ENCODE results near the gene MARK1.

MARK1 gene

DNA sequence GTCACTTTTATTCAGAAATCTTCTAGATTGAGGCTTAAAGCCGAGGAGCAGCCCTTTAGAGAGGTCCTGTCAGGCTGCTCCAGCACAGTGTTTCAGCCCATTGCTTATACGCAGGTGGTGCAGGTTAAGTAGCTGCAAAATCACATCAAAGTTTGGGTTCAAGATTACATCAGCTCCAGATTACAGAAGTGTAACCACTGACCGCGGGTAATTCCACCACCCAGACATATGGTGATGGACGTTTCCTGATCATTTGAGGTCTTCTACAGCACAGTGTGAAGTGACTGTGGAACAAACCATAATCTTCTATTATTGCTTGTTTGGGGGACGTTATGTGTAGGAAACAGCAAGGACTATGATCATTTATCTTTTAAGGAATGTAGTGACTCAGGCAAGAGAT is 174.0 kb downstream of the MARK1 start:
- no peak for TF ChIP-seq CTCF (IDR thresholded peaks at IDR 0.05; ENCODE audit: borderline replicate concordance, insufficient read depth, low read depth, low read length)
- no peak overlapping the region for H3K4me3 ChIP-seq (ENCODE audit: low read depth, low read length)

- no peak overlapping the region for H3K4me3 ChIP-seq (ENCODE audit: low read depth, low read length)
- no peak for TF ChIP-seq CTCF (IDR thresholded peaks at IDR 0.05; ENCODE audit: borderline replicate concordance, insufficient read depth, low read depth, low read length)
Observed at GRCh38 chr1:220702733-220703270, 174.9 kb downstream of the MARK1 start.

DNA sequence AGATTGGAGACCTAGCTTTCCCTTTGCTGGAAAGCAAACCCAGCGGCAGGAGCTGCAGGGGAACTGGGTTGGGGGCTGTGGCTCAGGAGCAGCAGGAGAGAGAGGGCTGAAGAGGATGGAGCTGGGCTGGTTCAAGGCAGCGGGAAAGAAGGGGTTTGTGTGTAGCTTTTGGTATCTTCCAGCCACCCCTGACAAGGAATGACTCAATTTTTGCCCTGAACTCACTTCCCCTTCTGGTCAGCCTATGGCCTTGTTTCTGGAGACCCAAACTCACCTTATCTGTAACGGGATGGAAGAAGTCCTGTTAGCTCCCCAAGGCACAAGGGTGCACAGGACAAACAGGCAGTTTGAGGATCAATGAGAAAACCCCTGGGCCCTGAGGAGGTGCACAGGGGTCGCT is 175.4 kb downstream of the MARK1 start:
- no peak for TF ChIP-seq CTCF (IDR thresholded peaks at IDR 0.05; ENCODE audit: borderline replicate concordance, insufficient read depth, low read depth, low read length)
- H3K4me3 ChIP-seq (ENCODE audit: low read depth, low read length): no peak overlapping the region

DNA sequence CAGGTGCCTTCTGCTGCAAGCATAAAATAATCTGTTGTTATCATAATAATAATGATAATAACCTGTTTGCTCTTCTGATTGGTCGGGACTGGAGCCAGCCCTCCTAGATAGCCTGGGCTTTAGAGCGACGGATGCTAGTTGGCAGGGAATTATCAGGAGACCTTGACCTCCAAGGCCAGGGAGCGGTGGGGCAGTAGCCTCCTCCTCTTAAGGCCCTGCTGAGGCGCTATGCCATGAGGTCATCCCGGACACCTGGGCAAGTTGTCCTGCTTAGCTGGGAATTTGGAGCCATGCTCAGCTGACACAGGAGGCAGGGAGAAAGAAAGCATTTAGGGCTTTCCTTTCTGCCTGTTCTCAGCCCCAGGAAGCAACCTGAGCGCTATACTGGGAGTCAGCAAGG is 177.8 kb downstream of the MARK1 start:
- H3K4me3 ChIP-seq (ENCODE audit: low read depth, low read length): no peak overlapping the region
- TF ChIP-seq CTCF (IDR thresholded peaks at IDR 0.05; ENCODE audit: borderline replicate concordance, insufficient read depth, low read depth, low read length): no peak

- no peak overlapping the region for H3K4me3 ChIP-seq (ENCODE audit: low read depth, low read length)
- TF ChIP-seq CTCF (IDR thresholded peaks at IDR 0.05; ENCODE audit: borderline replicate concordance, insufficient read depth, low read depth, low read length): no peak
Observed at GRCh38 chr1:220706480-220706879, 178.5 kb downstream of the MARK1 start.

DNA sequence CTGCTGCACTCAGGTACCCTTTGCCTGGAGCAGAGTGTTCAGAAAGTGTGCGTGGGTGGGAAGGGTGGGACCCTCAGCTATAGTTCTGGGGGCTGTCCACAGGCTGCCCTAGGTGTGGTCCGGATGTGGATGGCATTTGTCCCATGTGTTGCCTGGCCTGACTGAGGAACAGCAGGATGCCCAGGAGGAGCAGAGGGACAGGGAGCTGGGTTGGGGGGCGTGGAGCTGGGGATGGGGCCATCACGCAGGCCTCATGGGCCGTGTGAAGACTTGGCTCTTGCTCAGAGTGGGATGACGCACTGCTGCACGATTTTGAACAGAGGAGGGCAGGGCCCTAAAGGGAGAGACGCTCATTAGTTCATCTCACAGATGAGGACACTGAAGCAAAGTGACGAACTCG is 179.2 kb downstream of the MARK1 start:
- TF ChIP-seq CTCF (IDR thresholded peaks at IDR 0.05; ENCODE audit: borderline replicate concordance, insufficient read depth, low read depth, low read length): no peak
- no peak overlapping the region for H3K4me3 ChIP-seq (ENCODE audit: low read depth, low read length)

GRCh38 chr1:220708244-220708643 is 180.3 kb downstream of the MARK1 start:
- no peak for TF ChIP-seq CTCF (IDR thresholded peaks at IDR 0.05; ENCODE audit: borderline replicate concordance, insufficient read depth, low read depth, low read length)
- no peak overlapping the region for H3K4me3 ChIP-seq (ENCODE audit: low read depth, low read length)
